Measurements from ENCODE around the gene AIFM1.

AIFM1 gene

DNA sequence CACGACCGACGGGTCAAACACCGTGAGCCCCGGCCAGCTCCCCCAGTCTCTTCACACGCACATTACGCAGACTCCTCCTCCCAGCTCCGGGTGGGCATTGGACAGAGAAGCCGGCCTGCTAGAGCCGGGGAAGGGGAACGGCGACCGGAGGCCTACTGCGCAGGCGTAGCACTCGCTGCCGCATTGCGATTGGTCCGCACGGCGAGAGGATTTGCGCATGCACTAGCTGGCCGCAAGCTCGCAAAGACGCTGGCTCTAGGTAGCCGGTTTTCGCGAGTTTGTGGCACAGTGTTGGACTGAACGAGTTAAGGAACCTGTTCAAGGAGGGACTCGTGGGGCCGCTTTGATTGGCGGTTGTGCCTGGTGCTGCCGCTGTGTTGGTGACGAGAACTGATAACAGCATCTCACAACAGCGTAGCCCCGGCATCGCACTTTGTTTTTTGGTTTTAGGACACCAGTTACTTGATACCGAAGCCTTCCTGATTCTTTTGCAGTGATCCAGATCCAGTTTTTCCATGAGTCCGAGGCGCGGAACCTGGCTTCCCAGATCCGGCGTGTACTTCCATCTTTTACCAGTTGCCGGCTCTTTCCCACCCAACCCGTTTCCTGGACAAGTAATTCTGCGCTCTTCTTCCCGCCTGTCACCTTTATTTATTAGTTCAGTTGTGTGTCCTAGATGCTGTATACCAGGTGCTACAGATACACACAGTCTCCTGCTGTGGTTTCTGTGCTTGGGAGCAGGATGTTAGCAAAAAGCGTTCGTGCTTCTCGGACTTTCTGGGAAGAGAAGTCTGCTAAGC, at the start of gene AIFM1:
Gene AIFM1, minus strand, starts transcription at position 139 of the 800 bp plus-strand sequence. CDS start 185 bp downstream, outside the sequence.
- in situ Hi-C loops (cut with MboI; ENCODE audit: low sequenced_read_pairs), result no loop called here

DNA sequence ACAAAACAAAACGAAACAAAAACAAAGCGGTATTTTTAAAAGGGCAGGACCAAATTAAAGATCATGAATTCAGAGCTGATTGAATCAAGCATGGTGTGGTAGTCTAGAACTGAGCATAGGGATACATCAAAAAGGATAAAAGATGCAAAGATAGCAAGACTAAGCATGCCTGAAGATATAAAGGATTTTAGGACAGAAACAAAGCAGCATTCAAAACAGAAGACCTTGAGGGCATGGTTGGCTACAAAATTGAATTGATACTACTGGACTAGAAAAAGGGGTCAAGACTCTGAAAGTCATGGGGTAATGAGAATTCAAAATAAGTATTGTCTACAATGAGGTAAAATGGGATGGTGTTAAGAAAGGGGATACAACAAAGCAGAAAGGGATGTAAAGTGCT, 47.7 kb upstream of the AIFM1 start:
- in situ Hi-C loops (cut with MboI; ENCODE audit: low sequenced_read_pairs), result no loop called here

DNA sequence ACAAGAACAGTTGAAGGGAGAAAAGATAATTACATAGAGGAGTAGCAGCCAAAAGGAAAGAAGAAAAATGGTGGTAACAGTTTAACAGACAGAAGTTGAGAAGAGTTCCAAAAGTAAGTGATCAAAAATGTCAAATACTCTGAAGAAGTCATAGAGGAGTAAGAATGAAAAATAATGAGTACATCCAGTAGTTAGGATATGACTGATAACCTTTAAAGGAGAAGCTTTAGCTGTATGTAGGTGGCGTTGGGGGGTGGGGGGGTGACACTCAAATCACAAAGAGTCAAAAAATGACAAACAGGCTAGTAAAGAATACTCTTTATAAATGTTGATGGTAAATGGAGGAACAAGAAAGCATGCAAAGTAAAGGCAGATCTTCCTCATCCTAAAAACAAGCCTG, 46.7 kb upstream of the AIFM1 start:
- in situ Hi-C loops (cut with MboI; ENCODE audit: low sequenced_read_pairs), result no loop called here

DNA sequence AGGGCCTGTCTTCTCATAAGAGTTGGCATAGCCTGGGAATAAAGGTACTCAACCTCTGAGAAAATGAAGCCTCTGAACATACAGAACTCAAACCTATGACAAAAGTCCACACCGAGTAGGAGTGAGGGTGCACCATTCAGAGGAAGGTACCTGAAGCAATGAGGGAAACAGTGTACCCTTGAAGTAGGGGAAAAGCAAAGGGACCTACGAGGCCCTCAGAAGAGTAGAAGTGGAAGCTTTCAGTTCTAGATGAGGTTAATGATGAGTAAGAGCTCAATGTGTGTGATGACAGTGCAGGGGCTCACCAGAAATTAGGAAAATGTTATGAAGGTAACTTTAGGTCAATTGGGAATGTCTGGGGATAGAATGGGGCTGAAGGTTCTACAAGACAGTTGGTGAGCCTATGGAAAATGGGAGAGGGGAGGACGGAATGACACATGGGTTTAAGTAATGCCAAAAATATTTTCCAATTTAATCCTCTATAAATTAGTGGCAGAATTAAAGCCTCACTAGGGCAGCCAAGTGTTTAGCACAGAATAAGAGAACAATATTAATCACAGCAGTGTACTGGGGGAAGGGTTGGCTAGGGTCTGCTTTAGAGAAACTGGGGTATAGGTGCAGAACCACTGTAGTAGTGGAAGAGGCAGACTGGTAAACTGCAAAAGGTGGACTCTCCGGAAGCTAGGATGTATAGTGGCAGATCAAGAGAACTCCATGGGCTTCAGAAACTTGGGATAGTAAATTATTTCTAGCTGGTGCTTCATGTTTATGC, 46.0 kb upstream of the AIFM1 start:
- in situ Hi-C loops (cut with MboI; ENCODE audit: low sequenced_read_pairs), result no loop called here

DNA sequence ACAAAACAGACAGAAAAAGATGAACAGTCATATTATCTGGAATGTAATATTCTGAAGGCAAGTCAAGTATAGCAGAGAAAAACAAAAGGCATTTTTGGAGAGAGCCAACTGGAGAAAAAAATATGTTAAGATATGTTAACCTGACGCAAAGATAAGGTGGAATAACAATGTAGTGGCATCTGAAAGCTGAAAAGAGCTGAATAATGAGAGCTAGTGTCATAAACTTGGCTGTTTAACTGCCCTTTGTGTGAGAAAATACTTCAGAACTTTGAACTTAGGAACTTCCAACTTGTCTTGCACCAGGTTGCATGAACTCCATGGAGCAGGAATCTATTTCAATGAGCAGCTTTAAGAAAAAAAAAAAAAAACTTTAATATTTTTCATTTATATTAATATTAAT, 39.0 kb upstream of the AIFM1 start:
- in situ Hi-C loops (cut with MboI; ENCODE audit: low sequenced_read_pairs), result no loop called here

DNA sequence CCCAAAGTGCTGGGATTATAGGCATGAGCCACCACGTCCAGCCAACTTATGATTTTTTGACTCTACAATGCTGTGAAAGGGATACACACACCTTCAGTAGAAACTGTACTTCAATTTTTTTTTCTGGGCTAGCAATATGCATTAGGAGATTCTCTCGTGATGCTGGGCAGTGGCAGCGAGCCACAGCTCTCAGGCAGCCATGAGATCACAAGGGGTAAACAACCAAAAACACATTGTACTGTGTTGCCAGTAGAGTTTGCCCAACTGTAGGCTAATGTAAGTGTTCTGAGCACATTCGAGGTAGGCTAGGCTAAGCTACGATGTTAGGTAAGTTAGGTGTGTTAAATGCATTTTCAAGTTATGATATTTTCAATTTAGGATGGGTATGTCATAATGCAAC, 31.8 kb upstream of the AIFM1 start:
- in situ Hi-C loops (cut with MboI; ENCODE audit: low sequenced_read_pairs), result loop anchor here (25.0 kb wide), 2 partner anchors 285 to 585 kb away; partner anchors contain the start of gene UTP14A

DNA sequence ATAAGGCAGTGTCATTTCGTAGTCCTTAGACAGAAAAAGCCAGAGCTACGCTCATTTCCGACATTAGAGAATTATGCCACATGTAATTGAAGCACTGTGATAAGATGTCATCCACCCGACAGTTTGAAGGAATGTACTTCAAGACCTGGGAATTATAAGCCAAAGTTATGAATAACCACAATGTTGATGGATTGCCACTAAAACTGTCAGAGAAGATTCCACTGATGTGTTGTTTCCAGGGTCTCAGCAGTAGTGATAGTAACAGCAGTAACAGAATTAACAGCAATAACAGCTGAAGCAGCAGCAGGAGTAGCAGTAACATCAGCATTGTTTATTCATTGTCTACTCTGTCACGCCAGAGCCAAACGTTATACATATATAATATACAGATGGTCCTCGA, 30.8 kb upstream of the AIFM1 start:
- in situ Hi-C loops (cut with MboI; ENCODE audit: low sequenced_read_pairs), result loop anchor here (25.0 kb wide), 2 partner anchors 284 to 584 kb away; partner anchors contain the start of gene UTP14A

DNA sequence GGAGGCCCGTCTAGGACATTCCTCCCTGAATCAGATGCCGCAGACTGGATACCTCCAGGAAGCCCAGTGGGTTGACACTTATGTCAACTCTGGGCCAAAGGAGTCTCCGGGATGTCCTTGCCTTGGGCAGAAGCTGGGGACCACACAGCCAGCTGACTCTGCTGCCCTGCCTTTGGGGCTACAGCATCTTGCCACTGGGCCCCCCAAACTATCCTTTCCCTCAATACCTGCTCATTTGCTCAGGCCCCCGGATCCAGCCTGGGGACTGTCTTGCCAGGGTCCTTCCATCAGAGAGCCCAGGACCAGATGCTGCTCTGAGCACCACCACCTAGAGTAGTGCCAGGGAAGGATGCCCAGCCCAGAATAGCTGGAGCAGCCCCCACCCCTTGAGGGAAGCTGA, 25.2 kb upstream of the AIFM1 start:
- in situ Hi-C loops (cut with MboI; ENCODE audit: low sequenced_read_pairs), result loop anchor here (25.0 kb wide), 2 partner anchors 278 to 578 kb away; partner anchors contain the start of gene UTP14A

DNA sequence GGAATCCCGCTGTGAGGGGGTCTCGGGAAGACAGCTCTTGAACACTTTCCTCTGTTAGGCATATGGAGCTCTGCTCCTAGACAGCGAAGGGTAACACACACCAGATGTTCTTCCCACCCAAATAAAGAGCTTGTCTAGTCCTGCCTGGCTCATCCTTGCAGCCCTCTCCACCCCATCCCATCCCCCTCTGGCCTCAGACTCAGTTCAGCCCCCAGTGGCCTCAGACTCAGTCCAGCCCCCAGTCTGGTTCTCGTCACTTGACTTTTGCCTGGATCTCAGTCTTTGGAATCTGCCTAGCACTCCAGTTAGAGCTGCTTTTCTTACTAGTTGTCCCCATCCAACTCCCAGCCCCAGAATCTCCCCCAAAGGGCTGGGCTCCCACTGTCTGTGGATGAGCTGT, 21.0 kb upstream of the AIFM1 start:
- in situ Hi-C loops (cut with MboI; ENCODE audit: low sequenced_read_pairs), result loop anchor here (25.0 kb wide), 2 partner anchors 274 to 574 kb away; partner anchors contain the start of gene UTP14A

DNA sequence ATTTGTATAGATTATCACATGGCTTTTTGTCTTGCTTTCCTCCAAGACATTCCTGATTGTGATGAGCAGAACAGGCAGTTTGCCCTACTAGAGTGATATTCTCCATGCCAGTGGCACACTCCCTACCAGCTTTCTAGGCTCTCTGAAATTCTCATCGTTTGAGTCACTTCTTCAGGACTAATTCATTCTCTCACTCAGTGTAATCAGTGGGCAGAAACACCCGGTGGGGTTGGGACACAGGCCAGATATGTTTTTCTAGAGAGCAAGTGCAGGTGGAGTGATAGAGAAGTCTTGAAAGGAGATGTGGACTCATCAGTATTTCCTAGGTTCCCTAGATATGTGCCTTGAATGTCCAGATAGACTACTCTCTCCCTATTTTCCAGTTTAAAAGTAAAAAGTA, 19.2 kb upstream of the AIFM1 start:
- in situ Hi-C loops (cut with MboI; ENCODE audit: low sequenced_read_pairs), result loop anchor here (25.0 kb wide), 2 partner anchors 273 to 573 kb away; partner anchors contain the start of gene UTP14A

DNA sequence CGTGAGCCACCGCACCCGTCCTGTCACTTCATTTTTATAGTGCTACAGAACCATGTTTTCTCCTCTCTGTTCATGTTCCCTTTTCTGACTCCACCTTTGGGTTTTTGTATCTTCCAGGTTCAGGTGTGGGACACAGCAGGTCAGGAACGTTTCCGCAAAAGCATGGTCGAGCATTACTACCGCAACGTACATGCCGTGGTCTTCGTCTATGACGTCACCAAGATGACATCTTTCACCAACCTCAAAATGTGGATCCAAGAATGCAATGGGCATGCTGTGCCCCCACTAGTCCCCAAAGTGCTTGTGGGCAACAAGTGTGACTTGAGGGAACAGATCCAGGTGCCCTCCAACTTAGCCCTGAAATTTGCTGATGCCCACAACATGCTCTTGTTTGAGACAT, 18.5 kb upstream of the AIFM1 start:
- in situ Hi-C loops (cut with MboI; ENCODE audit: low sequenced_read_pairs), result loop anchor here (25.0 kb wide), 2 partner anchors 272 to 572 kb away; partner anchors contain the start of gene UTP14A

DNA sequence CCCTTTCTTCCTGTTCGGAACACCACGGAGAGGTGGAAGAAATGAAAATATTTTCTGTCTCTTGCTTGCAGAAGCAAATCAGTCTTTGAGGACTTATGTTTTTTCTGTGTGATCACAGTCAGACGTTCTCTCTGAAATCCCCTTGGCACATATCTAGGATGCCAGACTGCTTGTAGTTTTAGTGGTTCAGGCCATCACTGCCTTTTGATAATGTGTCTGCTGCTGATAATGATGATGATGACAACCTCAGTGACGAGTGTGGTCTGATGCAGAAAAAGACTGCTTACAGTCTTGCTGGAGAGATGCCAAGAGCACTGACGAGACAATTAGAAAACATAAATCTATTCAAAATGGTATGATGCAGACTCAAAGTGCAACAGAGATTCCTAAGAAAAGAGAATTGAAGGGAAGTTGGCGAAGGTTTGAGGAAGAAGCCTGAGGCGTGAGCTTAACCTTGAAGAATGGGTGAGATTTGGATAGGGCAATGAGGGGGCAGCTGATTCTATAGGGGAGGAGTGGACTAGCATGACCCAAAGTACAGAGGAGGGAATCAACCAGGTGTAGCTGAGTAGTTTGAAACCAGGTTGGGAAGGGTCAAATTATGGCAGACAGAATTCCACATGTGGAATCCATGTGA, 14.1 kb upstream of the AIFM1 start:
- in situ Hi-C loops (cut with MboI; ENCODE audit: low sequenced_read_pairs), result loop anchor here (25.0 kb wide), 2 partner anchors 267 to 567 kb away; partner anchors contain the start of gene UTP14A

DNA sequence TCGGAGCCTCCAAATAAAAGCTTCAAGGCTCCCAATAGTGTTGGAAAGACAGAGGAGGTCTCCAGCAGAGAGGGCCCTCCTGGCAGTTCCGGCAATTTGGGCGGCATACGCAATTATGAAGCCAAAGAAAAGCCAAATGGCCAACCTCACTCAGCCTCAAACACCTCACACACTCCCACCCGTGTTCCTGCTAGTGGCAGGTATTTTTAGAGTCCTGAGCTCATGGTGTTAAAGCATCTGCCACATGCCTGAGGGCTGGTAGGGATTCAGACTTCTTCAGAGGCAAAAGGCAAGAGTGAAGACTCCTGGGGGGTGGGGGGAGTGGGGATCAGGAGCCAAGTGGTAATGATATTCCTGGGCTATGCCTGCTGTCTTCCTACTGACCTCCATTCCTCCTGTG, 13.5 kb upstream of the AIFM1 start:
- in situ Hi-C loops (cut with MboI; ENCODE audit: low sequenced_read_pairs), result loop anchor here (25.0 kb wide), 2 partner anchors 267 to 567 kb away; partner anchors contain the start of gene UTP14A

DNA sequence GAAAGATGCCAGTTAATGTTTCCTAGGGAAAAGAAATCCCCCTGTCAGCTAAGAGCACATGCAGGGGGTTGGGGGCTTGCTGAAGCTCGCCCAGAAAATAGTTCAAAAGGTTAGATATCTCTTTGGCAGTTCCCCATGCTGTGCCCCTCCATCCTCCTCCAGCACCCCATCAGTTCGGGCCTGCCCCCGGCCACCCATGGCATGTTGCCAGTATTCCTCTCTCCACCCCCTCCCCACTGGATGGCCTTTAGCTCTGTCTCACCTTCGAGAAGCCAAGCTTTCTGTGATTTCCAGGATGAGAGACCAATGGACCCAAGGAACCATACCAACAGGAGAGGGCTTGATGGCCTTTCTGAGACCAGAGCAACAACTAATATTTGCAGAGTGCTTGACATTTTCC, 11.3 kb upstream of the AIFM1 start:
- in situ Hi-C loops (cut with MboI; ENCODE audit: low sequenced_read_pairs), result loop anchor here (25.0 kb wide), 2 partner anchors 265 to 565 kb away; partner anchors contain the start of gene UTP14A

DNA sequence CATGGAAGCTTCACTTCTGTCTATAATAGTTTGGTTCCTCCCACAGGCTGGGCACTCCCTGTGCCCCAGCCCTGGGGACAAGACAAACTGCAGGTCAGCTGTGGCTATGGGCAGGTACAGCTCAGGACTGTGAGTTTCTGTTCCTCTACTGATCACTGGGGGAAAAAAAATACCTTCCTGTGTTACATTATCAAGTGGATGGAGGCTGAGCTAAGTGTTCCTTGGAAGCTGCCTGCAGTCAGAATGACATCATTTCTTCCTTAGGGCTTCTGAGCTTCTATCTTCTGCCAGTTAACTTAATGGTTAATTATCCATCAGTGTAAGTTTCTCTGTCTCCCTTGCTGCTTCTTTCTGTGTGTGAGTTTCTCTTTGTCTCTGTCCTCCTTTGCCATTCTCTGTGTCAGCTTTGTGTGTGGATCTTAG, 10.7 kb upstream of the AIFM1 start:
- in situ Hi-C loops (cut with MboI; ENCODE audit: low sequenced_read_pairs), result loop anchor here (25.0 kb wide), 2 partner anchors 264 to 564 kb away; partner anchors contain the start of gene UTP14A

DNA sequence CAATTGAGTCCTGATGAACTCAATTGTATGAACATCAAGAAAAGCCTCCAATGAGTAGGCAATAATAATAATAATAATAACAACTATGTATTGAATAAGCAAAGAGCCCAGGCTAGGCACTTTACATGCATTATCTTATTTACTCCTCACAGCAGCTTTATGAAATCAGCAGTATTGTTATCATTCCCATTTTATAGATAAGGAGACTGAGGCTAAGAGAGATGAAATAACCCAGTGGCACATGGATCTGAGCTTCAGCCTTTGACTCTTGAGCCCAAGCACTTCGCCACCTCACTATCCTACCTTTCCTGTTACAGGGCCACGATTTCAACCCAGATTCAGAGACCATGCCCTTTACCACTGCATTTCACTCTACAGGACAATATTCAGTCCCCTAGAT, 9.3 kb upstream of the AIFM1 start:
- in situ Hi-C loops (cut with MboI; ENCODE audit: low sequenced_read_pairs), result loop anchor here (25.0 kb wide), 2 partner anchors 263 to 563 kb away; partner anchors contain the start of gene UTP14A

DNA sequence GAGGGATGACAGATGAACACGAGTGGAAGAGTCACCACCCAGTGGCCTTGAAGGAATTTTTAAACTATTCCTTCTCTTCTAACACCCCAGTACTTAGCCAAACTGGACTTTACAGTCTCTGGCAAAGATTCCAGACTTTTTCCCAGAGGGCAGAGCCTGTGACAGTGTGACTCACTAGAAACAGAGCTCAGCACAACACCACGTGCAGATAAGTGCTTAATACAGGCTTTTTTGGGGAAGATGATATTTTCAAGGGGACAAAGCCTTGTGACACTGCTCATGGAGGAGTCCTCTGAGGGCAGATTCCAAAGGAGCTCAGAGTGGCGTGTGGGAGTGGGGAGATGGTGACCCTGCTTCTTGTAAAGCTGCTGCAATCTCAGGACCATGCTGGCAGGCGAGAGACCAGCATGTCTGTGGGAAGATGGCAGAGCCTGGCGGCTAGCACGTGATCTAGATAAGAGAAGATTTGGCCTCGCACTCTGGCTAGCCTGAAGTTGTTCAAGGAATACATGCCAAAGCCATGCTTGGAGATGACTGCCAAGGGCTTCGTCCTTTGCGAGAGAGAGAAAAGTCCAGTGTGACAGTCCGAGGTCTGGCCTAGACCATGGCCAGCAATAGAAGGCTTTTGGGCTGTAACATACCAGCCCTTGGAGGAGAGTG, 8.5 kb upstream of the AIFM1 start:
- in situ Hi-C loops (cut with MboI; ENCODE audit: low sequenced_read_pairs), result no loop called here

DNA sequence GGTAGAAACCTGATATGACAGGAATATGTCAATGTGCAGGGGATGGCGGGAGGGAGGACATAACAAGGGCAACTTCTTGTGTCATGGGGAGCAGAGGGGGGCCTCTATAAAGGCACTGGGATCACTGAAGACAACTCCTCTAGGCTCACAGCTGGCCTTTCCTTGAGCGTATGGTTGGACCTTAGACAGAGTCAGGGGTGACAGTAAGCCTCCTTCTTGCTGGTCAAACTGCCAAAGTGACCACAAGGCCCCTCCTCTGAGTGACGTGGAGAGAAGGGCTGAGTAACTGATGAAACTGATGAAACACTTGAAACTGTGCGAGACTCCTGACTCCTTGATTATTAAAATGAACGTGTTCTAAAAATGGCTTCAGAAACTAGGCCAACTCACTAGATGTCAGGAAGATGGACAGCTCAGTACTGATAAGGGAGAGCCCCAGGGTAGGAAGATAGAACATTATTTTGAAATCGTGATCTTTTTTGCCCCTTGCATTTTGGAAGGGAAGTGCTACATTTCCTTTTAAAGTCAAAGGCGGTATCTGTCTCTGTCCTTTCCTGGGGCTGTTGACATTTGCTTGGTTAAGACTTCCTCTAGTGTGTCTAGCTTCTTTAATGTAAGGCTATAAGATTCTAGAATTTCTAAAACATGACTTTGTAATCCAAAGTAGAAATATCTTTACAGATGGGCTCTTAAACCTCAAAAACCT, 7.7 kb upstream of the AIFM1 start:
- in situ Hi-C loops (cut with MboI; ENCODE audit: low sequenced_read_pairs), result no loop called here

DNA sequence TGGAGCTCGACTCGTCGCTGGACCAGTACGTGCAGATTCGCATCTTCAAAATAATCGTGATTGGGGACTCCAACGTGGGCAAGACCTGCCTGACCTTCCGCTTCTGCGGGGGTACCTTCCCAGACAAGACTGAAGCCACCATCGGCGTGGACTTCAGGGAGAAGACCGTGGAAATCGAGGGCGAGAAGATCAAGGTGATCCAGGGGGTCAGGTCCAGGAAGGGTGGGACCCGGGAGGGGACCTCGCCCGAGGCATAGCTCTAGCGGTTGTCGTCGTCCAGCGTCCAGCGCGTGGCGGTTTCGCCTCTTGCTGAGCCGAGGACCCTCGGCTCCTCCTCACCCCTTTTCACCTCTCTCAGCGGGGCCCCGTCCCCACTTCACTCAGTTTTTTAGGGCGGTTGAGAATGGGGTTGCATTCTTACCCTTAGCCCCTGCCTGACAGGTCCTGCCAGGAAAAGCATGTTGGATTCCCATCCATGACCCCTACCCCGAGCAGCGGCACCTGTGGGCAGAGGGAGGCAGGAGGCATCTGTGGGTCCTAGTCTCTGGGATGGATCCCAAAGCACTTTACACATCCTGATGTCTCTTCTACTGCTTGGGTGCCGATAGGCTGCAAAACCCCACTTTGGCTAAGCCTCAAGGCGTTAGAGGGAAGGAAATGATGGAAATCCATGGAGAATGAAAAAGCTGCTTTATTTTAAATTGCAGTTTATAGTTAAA, 6.6 kb upstream of the AIFM1 start:
- in situ Hi-C loops (cut with MboI; ENCODE audit: low sequenced_read_pairs), result no loop called here
